ENCODE measurements around the gene BCAS4. TPM values are rescaled to one million over a fixed set of nuclear protein-coding genes. Genes with fewer than 3 reads are reported as not detected.

BCAS4 gene
- total and polyA plus RNA-seq, 2 donors (not counting 1 experiment from before 2014, with no cell fraction given): 14.1 to 33.7 TPM

GRCh38 chr20:50819349-50819748 is 24.5 kb downstream of the BCAS4 start:
- DNase-seq (ENCODE audit: low read depth in 2 of 2): no peak
- Histone ChIP-seq H4K20me1 (ENCODE audit: control insufficient read depth, extremely low read depth, insufficient read depth, low read length) (no peaks in the 10 kb centered on the region), H3K4me2 (ENCODE audit: extremely low read depth, insufficient read depth, low read length) (no peak overlapping the region), H3K27ac (ENCODE audit: insufficient read depth, low read length) (no peak overlapping the region), H3K4me3 (replicated peaks in 1 of 4; ENCODE audit: control extremely low read depth in 1 of 4, insufficient read depth in 1 of 4, low read depth in 3 of 4, low read length in 4 of 4) (no peak overlapping the region), H3K4me1 (ENCODE audit: control insufficient read depth, extremely low read depth, insufficient read depth, low read length) (peaks cover 18% of the 10 kb centered on the region), H3K9ac (ENCODE audit: insufficient read depth, low read length) (no peak overlapping the region), H3K9me3 (ENCODE audit: control insufficient read depth, insufficient read depth, low read depth, low read length) (no peaks in the 10 kb centered on the region), H3K36me3 (ENCODE audit: control insufficient read depth, insufficient read depth, low read length) (no peaks in the 10 kb centered on the region), H3K79me2 (ENCODE audit: control insufficient read depth, insufficient read depth, low read length) (no peaks in the 10 kb centered on the region), H3K27me3 (ENCODE audit: control insufficient read depth, insufficient read depth, low read length) (no peaks in the 10 kb centered on the region), H2AFZ (ENCODE audit: low read length) (no peak overlapping the region)
- no peak for TF ChIP-seq EZH2 (IDR thresholded peaks at IDR 0.05; ENCODE audit: low read length, missing control alignments)
- TF ChIP-seq, protein P1, sequence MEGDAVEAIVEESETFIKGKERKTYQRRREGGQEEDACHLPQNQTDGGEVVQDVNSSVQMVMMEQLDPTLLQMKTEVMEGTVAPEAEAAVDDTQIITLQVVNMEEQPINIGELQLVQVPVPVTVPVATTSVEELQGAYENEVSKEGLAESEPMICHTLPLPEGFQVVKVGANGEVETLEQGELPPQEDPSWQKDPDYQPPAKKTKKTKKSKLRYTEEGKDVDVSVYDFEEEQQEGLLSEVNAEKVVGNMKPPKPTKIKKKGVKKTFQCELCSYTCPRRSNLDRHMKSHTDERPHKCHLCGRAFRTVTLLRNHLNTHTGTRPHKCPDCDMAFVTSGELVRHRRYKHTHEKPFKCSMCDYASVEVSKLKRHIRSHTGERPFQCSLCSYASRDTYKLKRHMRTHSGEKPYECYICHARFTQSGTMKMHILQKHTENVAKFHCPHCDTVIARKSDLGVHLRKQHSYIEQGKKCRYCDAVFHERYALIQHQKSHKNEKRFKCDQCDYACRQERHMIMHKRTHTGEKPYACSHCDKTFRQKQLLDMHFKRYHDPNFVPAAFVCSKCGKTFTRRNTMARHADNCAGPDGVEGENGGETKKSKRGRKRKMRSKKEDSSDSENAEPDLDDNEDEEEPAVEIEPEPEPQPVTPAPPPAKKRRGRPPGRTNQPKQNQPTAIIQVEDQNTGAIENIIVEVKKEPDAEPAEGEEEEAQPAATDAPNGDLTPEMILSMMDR (conservative IDR thresholded peaks at IDR 0.05 in 1 of 2, IDR thresholded peaks at IDR 0.05 in 1 of 2; ENCODE audit: low read depth in 1 of 2, low read length in 2 of 2): no peak

DNA sequence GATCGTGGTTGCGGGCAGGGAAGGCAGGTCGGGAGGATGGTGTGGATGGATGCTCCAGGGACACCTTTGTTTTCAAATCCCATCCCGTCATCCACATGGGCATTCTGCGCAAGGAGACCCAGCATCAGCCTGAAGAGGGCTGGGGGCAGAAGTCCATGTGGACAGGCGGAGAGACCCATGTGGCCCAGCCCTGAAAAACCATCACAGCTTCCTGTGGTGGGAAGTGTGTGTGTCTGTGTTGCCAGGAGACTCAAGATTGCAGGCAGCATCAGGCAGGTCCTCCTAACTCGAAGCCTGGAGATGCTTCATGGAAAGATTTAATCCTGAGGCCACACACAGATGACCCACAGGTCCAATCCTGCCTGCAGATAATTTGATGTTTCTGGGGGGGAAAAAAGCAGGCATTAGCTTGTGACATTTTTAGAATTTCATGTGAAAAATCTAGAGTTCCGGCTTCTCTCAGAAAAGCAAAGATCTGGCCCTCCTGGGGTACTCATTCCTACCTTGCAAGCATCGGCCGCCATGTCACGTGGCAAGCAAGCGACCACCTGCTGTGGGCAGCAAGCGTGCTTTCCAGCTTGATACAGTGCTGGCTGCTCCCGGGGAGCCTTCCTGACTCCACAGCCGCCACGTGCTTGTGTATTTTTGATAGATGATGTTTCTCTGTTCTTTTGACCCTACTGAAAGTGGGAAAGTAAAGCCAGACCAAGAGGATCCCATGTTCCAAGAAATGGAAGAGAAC is 25.8 kb downstream of the BCAS4 start:
- peaks cover 16% of the 10 kb centered on the region for H3K4me1 ChIP-seq (ENCODE audit: control insufficient read depth, extremely low read depth, insufficient read depth, low read length)
- no peaks in the 10 kb centered on the region for H3K79me2 ChIP-seq (ENCODE audit: control insufficient read depth, insufficient read depth, low read length)
- H3K36me3 ChIP-seq (ENCODE audit: control insufficient read depth, insufficient read depth, low read length): no peaks in the 10 kb centered on the region
- no peak overlapping the region for H3K4me2 ChIP-seq (ENCODE audit: extremely low read depth, insufficient read depth, low read length)
- TF ChIP-seq EZH2 (IDR thresholded peaks at IDR 0.05; ENCODE audit: low read length, missing control alignments): no peak
- TF ChIP-seq, protein P1 (conservative IDR thresholded peaks at IDR 0.05 in 1 of 2, IDR thresholded peaks at IDR 0.05 in 1 of 2; ENCODE audit: low read depth in 1 of 2, low read length in 2 of 2): no peak
- no peak overlapping the region for H3K9ac ChIP-seq (ENCODE audit: insufficient read depth, low read length)
- no peak overlapping the region for H2AFZ ChIP-seq (ENCODE audit: low read length)
- no peak overlapping the region for H3K4me3 ChIP-seq (replicated peaks in 1 of 4; ENCODE audit: control extremely low read depth in 1 of 4, insufficient read depth in 1 of 4, low read depth in 3 of 4, low read length in 4 of 4)
- H3K27ac ChIP-seq (ENCODE audit: insufficient read depth, low read length): no peak overlapping the region
- H4K20me1 ChIP-seq (ENCODE audit: control insufficient read depth, extremely low read depth, insufficient read depth, low read length): no peaks in the 10 kb centered on the region
- H3K27me3 ChIP-seq (ENCODE audit: control insufficient read depth, insufficient read depth, low read length): no peaks in the 10 kb centered on the region
- no peaks in the 10 kb centered on the region for H3K9me3 ChIP-seq (ENCODE audit: control insufficient read depth, insufficient read depth, low read depth, low read length)
- no peak for DNase-seq (ENCODE audit: low read depth in 2 of 2)

GRCh38 chr20:50821257-50821921 is 26.5 kb downstream of the BCAS4 start:
- no peaks in the 10 kb centered on the region for H3K36me3 ChIP-seq (ENCODE audit: control insufficient read depth, insufficient read depth, low read length)
- no peak for TF ChIP-seq EZH2 (IDR thresholded peaks at IDR 0.05; ENCODE audit: low read length, missing control alignments)
- TF ChIP-seq, protein P1 (conservative IDR thresholded peaks at IDR 0.05 in 1 of 2, IDR thresholded peaks at IDR 0.05 in 1 of 2; ENCODE audit: low read depth in 1 of 2, low read length in 2 of 2): no peak
- no peak overlapping the region for H3K4me2 ChIP-seq (ENCODE audit: extremely low read depth, insufficient read depth, low read length)
- H3K27me3 ChIP-seq (ENCODE audit: control insufficient read depth, insufficient read depth, low read length): no peaks in the 10 kb centered on the region
- H3K79me2 ChIP-seq (ENCODE audit: control insufficient read depth, insufficient read depth, low read length): no peaks in the 10 kb centered on the region
- no peak overlapping the region for H3K9ac ChIP-seq (ENCODE audit: insufficient read depth, low read length)
- H3K4me1 ChIP-seq (ENCODE audit: control insufficient read depth, extremely low read depth, insufficient read depth, low read length): peaks cover 10% of the 10 kb centered on the region
- H3K4me3 ChIP-seq (replicated peaks in 1 of 4; ENCODE audit: control extremely low read depth in 1 of 4, insufficient read depth in 1 of 4, low read depth in 3 of 4, low read length in 4 of 4): no peak overlapping the region
- H3K9me3 ChIP-seq (ENCODE audit: control insufficient read depth, insufficient read depth, low read depth, low read length): no peaks in the 10 kb centered on the region
- no peaks in the 10 kb centered on the region for H4K20me1 ChIP-seq (ENCODE audit: control insufficient read depth, extremely low read depth, insufficient read depth, low read length)
- H3K27ac ChIP-seq (ENCODE audit: insufficient read depth, low read length): no peak overlapping the region
- DNase-seq (ENCODE audit: low read depth in 2 of 2): no peak
- H2AFZ ChIP-seq (ENCODE audit: low read length): no peak overlapping the region

All from fibroblast of lung (primary cell).